ENCODE measurements around the gene ADAMTSL1.
A peak's percentile ranks its signal among the peaks of the same experiment; 100 is the strongest.

Gene ADAMTSL1

GRCh38 chr9:18688581-18689565 is 214.9 kb downstream of the ADAMTSL1 start:
- no peak overlapping the region for H3K4me3 ChIP-seq (ENCODE audit: low read length)
- peaks cover 27% of the 10 kb centered on the region for H3K36me3 ChIP-seq (ENCODE audit: control insufficient read depth, insufficient read depth, low read length, severe bottlenecking)
- H3K27me3 ChIP-seq (replicated peaks; ENCODE audit: control insufficient read depth, insufficient read depth, low read length), result no peaks in the 10 kb centered on the region
- H3K9ac ChIP-seq (ENCODE audit: low read length), result no peak overlapping the region
- DNase-seq (ENCODE audit: low read depth), result no peak
- no peaks in the 10 kb centered on the region for H3K9me3 ChIP-seq (ENCODE audit: control insufficient read depth, low read length)
- H3K4me1 ChIP-seq (ENCODE audit: control insufficient read depth, insufficient read depth, low read length), result peaks cover 7% of the 10 kb centered on the region

DNA sequence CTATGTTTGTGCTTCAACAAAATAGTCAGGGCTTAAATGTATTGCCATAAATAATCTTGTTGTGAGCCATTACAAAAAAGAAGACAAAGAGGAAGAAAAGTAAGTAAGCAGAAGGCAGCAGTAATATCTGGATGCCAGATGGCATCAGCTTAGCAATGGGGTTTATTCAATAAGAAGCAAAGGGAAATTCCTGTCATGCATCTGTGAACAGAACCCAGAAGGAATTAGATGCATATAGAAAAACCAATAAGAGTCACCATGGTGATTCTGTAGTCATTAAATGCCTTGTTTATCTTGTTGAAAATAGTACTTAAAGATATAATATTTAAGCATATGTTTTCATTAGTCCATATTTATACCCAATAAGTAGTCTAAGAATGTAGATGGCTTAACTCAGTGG is 216.0 kb downstream of the ADAMTSL1 start:
- peaks cover 29% of the 10 kb centered on the region for H3K36me3 ChIP-seq (ENCODE audit: control insufficient read depth, insufficient read depth, low read length, severe bottlenecking)
- no peaks in the 10 kb centered on the region for H3K27me3 ChIP-seq (replicated peaks; ENCODE audit: control insufficient read depth, insufficient read depth, low read length)
- DNase-seq (ENCODE audit: low read depth), result peak; percentile 47
- H3K9ac ChIP-seq (ENCODE audit: low read length), result no peak overlapping the region
- peaks cover 4% of the 10 kb centered on the region for H3K4me1 ChIP-seq (ENCODE audit: control insufficient read depth, insufficient read depth, low read length)
- H3K9me3 ChIP-seq (ENCODE audit: control insufficient read depth, low read length), result peaks cover 3% of the 10 kb centered on the region
- H3K4me3 ChIP-seq (ENCODE audit: low read length), result no peak overlapping the region

- Histone ChIP-seq H3K36me3 (ENCODE audit: control insufficient read depth, insufficient read depth, low read length, severe bottlenecking) (peaks cover 28% of the 10 kb centered on the region), H3K4me1 (ENCODE audit: control insufficient read depth, insufficient read depth, low read length) (no peaks in the 10 kb centered on the region), H3K27me3 (replicated peaks; ENCODE audit: control insufficient read depth, insufficient read depth, low read length) (no peaks in the 10 kb centered on the region), H3K9ac (ENCODE audit: low read length) (no peak overlapping the region), H3K9me3 (ENCODE audit: control insufficient read depth, low read length) (peaks cover 8% of the 10 kb centered on the region), H3K4me3 (ENCODE audit: low read length) (no peak overlapping the region)
- DNase-seq (ENCODE audit: low read depth), result no peak
These were observed 218.3 kb downstream of the ADAMTSL1 start for GRCh38 chr9:18692268-18692667.

DNA sequence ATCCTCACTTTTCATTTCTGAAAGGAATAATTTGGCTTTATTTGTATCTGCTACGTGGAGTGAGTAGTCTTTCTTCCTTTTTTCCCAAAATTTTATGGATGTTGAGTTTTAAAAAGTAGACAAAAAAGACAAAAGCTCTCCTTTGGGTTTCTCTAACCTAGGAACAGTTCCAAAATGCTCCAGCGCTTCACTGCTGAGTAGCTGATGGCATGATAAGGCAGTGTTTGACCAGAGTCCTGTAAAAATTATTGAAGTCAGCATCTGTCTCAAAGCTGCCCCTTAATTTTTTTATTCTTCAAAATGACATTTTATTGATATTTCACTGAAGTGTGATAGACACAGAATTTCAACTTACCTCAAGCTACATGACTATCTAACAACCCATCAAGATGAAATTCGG is 219.0 kb downstream of the ADAMTSL1 start:
- no peak overlapping the region for H3K4me3 ChIP-seq (ENCODE audit: low read length)
- no peak for DNase-seq (ENCODE audit: low read depth)
- H3K36me3 ChIP-seq (ENCODE audit: control insufficient read depth, insufficient read depth, low read length, severe bottlenecking), result peaks cover 27% of the 10 kb centered on the region
- no peak overlapping the region for H3K9ac ChIP-seq (ENCODE audit: low read length)
- no peaks in the 10 kb centered on the region for H3K27me3 ChIP-seq (replicated peaks; ENCODE audit: control insufficient read depth, insufficient read depth, low read length)
- H3K4me1 ChIP-seq (ENCODE audit: control insufficient read depth, insufficient read depth, low read length), result no peaks in the 10 kb centered on the region
- H3K9me3 ChIP-seq (ENCODE audit: control insufficient read depth, low read length), result peaks cover 8% of the 10 kb centered on the region

DNA sequence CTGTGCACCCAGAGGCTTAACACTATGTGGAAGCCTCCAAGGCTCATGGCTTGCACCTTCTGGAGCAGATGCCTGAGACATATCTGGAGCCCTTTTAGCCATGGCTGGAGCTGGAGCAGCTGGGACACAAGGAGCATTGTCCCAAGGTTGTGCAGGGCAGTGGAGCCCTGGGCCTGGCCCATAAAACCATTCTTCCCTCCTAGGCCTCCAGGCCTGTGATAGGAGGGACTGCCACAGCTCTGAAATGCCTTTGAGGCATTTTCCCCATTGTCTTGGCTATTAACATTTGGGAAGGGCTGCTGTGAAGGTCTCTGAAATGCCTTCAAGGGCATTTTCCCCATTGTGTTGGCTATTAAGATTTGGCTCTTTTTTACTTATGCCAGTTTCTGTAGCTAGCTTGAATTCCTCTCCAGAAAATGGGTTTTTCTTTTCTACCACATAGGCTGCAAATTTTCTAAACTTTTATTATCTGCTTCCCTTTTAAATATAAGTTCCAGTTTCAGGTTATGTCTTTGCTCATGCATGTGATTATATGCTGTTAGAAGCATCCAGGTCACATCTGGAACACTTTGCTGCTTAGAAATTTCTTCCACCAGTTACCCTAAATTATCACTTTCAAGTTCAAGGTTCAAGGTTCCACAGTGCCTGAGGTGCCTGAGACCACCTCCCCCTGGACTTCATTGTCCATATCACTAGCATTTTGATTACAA is 221.2 kb downstream of the ADAMTSL1 start:
- Histone ChIP-seq H3K4me1 (ENCODE audit: control insufficient read depth, insufficient read depth, low read length) (peaks cover 7% of the 10 kb centered on the region), H3K27me3 (replicated peaks; ENCODE audit: control insufficient read depth, insufficient read depth, low read length) (no peaks in the 10 kb centered on the region), H3K9me3 (ENCODE audit: control insufficient read depth, low read length) (peaks cover 8% of the 10 kb centered on the region), H3K9ac (ENCODE audit: low read length) (no peak overlapping the region), H3K36me3 (ENCODE audit: control insufficient read depth, insufficient read depth, low read length, severe bottlenecking) (peaks cover 27% of the 10 kb centered on the region), H3K4me3 (ENCODE audit: low read length) (no peak overlapping the region)
- DNase-seq (ENCODE audit: low read depth), result no peak

DNA sequence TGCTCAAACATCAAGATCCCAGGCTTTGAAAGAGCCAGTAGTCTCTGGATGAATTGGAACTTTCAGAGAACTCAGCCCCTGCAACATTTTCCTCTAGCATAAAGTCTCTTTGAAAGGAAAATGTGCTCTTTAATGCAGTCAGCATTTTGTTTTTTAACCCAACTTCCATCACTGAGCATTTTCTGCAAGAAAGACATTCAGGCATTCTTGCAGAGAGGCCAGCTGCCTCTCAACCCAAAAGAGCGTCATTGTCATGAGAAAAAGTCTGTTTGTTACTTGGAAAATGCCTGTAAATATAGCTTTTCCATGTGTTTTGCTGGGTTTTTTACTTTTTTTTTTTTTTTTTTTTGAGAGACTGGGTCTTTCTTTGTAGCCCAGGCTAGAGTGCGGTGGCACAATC is 225.0 kb downstream of the ADAMTSL1 start:
- no peak overlapping the region for H3K4me3 ChIP-seq (ENCODE audit: low read length)
- peaks cover 8% of the 10 kb centered on the region for H3K9me3 ChIP-seq (ENCODE audit: control insufficient read depth, low read length)
- H3K27me3 ChIP-seq (replicated peaks; ENCODE audit: control insufficient read depth, insufficient read depth, low read length), result no peaks in the 10 kb centered on the region
- DNase-seq (ENCODE audit: low read depth), result no peak
- no peak overlapping the region for H3K9ac ChIP-seq (ENCODE audit: low read length)
- peaks cover 24% of the 10 kb centered on the region for H3K36me3 ChIP-seq (ENCODE audit: control insufficient read depth, insufficient read depth, low read length, severe bottlenecking)
- peaks cover 16% of the 10 kb centered on the region for H3K4me1 ChIP-seq (ENCODE audit: control insufficient read depth, insufficient read depth, low read length)

DNA sequence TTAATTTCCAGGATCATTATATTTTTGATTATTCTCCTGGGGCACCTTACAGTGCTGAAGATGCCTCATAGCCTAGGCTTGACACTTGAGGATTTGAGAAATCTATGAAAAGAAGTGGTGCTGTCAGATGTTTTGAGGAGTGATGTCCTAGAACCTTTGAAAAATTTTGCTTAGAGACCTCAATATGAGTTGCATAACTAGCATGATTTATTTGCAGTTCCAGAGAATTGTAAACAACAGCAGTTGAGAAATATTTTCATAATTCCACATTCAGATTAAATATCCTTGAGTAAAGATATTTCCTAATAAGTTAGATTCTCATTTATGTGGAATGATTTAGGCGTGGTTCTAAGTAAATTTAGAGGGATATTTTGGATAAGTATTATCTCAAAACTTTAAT is 225.8 kb downstream of the ADAMTSL1 start:
- H3K9ac ChIP-seq (ENCODE audit: low read length), result no peak overlapping the region
- H3K36me3 ChIP-seq (ENCODE audit: control insufficient read depth, insufficient read depth, low read length, severe bottlenecking), result peaks cover 20% of the 10 kb centered on the region
- H3K27me3 ChIP-seq (replicated peaks; ENCODE audit: control insufficient read depth, insufficient read depth, low read length), result no peaks in the 10 kb centered on the region
- no peak overlapping the region for H3K4me3 ChIP-seq (ENCODE audit: low read length)
- peaks cover 16% of the 10 kb centered on the region for H3K4me1 ChIP-seq (ENCODE audit: control insufficient read depth, insufficient read depth, low read length)
- DNase-seq (ENCODE audit: low read depth), result peak; percentile 67
- peaks cover 7% of the 10 kb centered on the region for H3K9me3 ChIP-seq (ENCODE audit: control insufficient read depth, low read length)

DNA sequence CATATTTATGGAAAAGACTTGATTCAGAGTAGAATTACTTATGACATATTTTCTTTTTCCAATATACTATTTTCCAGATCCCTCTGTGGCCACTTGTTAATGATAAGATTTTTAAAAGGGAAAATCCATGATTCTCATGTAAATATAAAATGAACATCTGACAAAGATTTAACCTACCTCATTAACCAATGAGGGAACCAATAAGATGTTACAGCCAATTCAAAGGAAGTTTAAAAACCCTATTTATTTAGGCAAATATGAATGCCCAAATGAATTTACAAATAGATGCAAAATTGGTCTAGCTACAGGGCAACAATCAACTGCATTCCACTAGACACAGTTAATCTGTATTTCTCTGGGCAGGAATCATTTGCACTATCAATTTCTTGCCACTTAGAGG is 226.8 kb downstream of the ADAMTSL1 start:
- no peak overlapping the region for H3K9ac ChIP-seq (ENCODE audit: low read length)
- DNase-seq (ENCODE audit: low read depth), result no peak
- peaks cover 14% of the 10 kb centered on the region for H3K36me3 ChIP-seq (ENCODE audit: control insufficient read depth, insufficient read depth, low read length, severe bottlenecking)
- no peak overlapping the region for H3K4me3 ChIP-seq (ENCODE audit: low read length)
- no peaks in the 10 kb centered on the region for H3K27me3 ChIP-seq (replicated peaks; ENCODE audit: control insufficient read depth, insufficient read depth, low read length)
- H3K4me1 ChIP-seq (ENCODE audit: control insufficient read depth, insufficient read depth, low read length), result peaks cover 16% of the 10 kb centered on the region
- no peaks in the 10 kb centered on the region for H3K9me3 ChIP-seq (ENCODE audit: control insufficient read depth, low read length)

- Histone ChIP-seq H3K4me3 (ENCODE audit: low read length) (no peak overlapping the region), H3K27me3 (replicated peaks; ENCODE audit: control insufficient read depth, insufficient read depth, low read length) (no peaks in the 10 kb centered on the region), H3K9me3 (ENCODE audit: control insufficient read depth, low read length) (no peaks in the 10 kb centered on the region), H3K9ac (ENCODE audit: low read length) (no peak overlapping the region), H3K36me3 (ENCODE audit: control insufficient read depth, insufficient read depth, low read length, severe bottlenecking) (no peaks in the 10 kb centered on the region), H3K4me1 (ENCODE audit: control insufficient read depth, insufficient read depth, low read length) (peaks cover 42% of the 10 kb centered on the region)
- DNase-seq (ENCODE audit: low read depth), result no peak
These were observed 229.4 kb downstream of the ADAMTSL1 start for GRCh38 chr9:18703151-18703900.

DNA sequence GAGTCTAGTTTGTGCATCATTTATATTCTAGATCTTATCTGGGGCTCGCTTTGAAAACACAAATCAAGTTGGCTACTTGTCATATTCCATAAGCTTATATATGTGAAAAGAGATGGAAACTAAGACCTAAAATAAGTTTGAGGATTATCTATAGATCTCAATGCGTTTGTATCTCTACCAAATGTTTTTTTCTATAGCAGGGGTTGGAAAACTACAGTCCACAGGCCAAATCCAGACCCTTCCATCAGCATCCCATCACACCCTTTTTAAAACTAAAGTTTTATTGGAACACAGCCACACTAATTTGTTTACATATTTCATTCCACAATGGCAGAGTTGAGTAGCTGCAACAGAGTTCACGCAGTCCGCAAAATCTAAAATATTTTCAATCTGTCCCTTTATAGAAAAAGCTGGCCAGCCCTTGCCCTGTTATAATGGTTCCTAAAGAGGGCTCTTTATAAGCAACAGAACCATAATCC is 230.0 kb downstream of the ADAMTSL1 start:
- no peaks in the 10 kb centered on the region for H3K36me3 ChIP-seq (ENCODE audit: control insufficient read depth, insufficient read depth, low read length, severe bottlenecking)
- no peaks in the 10 kb centered on the region for H3K27me3 ChIP-seq (replicated peaks; ENCODE audit: control insufficient read depth, insufficient read depth, low read length)
- no peaks in the 10 kb centered on the region for H3K9me3 ChIP-seq (ENCODE audit: control insufficient read depth, low read length)
- H3K9ac ChIP-seq (ENCODE audit: low read length), result no peak overlapping the region
- H3K4me3 ChIP-seq (ENCODE audit: low read length), result no peak overlapping the region
- peaks cover 46% of the 10 kb centered on the region for H3K4me1 ChIP-seq (ENCODE audit: control insufficient read depth, insufficient read depth, low read length)
- DNase-seq (ENCODE audit: low read depth), result no peak
